GM12801 (cell line): ENCODE data around the gene MYBPHL.

ENCODE experiments used
- CTCF ChIP-seq: IDR thresholded peaks from one replicate; pipeline ENCODE4 v1.5.1; 2011; ENCODE audit warnings: control low read depth; ENCODE audit not compliant: insufficient read length; ENCODE audit errors: extremely low read depth

The MYBPHL gene

GRCh38 chr1:109246141-109246551 lies 60.7 kb downstream of the MYBPHL start:
- no peak for TF ChIP-seq CTCF

- TF ChIP-seq CTCF = no peak
Measured at GRCh38 chr1:109243860-109244552, 62.8 kb downstream of the MYBPHL start.

GRCh38 chr1:109243221-109243620 lies 63.6 kb downstream of the MYBPHL start:
- TF ChIP-seq CTCF = no peak

- no peak for TF ChIP-seq CTCF
Measured at GRCh38 chr1:109242387-109242786, 64.4 kb downstream of the MYBPHL start.
